RWPE2 (cell line): ENCODE results near the gene SELPLG.

Experiments
- ATAC-seq: fragments of 200-7000 bp; cut with Tn5 transposase; 3 replicates; pipeline ENCODE4 v1.9.1; 2021; ENCODE audit warnings: low read depth
- DNase-seq: peaks from one replicate; pipeline ENCODE4 v3.0.0-alpha.2; 2020; ENCODE audit warnings: low spot score
- H3K27ac ChIP-seq: fragments of 450-650 bp; 2 replicates; pipeline ENCODE4 v1.5.1; 2017; ENCODE audit warnings: mild to moderate bottlenecking; ENCODE audit not compliant: poor library complexity, severe bottlenecking
- H3K27me3 ChIP-seq: fragments of 250-450 bp; sonication (Bioruptor Pico); 2 replicates; pipeline ENCODE4 v1.5.1; 2021; ENCODE audit warnings: mild to moderate bottlenecking, moderate library complexity; ENCODE audit not compliant: insufficient read depth, poor library complexity, severe bottlenecking
- H3K36me3 ChIP-seq: fragments of 250-450 bp; sonication (Bioruptor Pico); 2 replicates; pipeline ENCODE4 v1.5.1; 2020; ENCODE audit warnings: low read depth, mild to moderate bottlenecking, moderate library complexity
- H3K4me1 ChIP-seq: fragments of 250-450 bp; sonication (Bioruptor Pico); 2 replicates; pipeline ENCODE4 v1.5.1; 2021; ENCODE audit warnings: mild to moderate bottlenecking, moderate library complexity; ENCODE audit not compliant: insufficient read depth, poor library complexity, severe bottlenecking
- H3K4me3 ChIP-seq: fragments of 250-450 bp; sonication (Bioruptor Pico); 2 replicates; pipeline ENCODE4 v1.5.1; 2021; ENCODE audit warnings: mild to moderate bottlenecking, moderate library complexity; ENCODE audit not compliant: severe bottlenecking
- H3K9me3 ChIP-seq: fragments of 250-450 bp; sonication (Bioruptor Pico); 2 replicates; pipeline ENCODE4 v1.5.1; 2021; ENCODE audit warnings: mild to moderate bottlenecking, moderate library complexity; ENCODE audit not compliant: severe bottlenecking
- CTCF ChIP-seq: fragments of 450-650 bp; IDR thresholded peaks from one replicate; pipeline ENCODE4 v1.5.1; 2017; ENCODE audit warnings: mild to moderate bottlenecking, moderate library complexity; ENCODE audit not compliant: poor library complexity, severe bottlenecking

Gene SELPLG

GRCh38 chr12:108582978-108583770 lies 50.5 kb downstream of the SELPLG start:
- H3K27ac ChIP-seq = no peak overlapping the region

GRCh38 chr12:108582509-108582908 lies 51.2 kb downstream of the SELPLG start:
- no peaks in the 10 kb centered on the region for H3K27me3 ChIP-seq
- H3K27ac ChIP-seq = no peak overlapping the region
- DNase-seq (no peak), ATAC-seq (no peak)
- no peak for TF ChIP-seq CTCF
- no peak overlapping the region for H3K4me3 ChIP-seq
- H3K9me3 ChIP-seq = no peaks in the 10 kb centered on the region
- no peaks in the 10 kb centered on the region for H3K36me3 ChIP-seq
- no peaks in the 10 kb centered on the region for H3K4me1 ChIP-seq

More at GRCh38 chr12:108582978-108583770, 50.5 kb downstream of the SELPLG start:
- Histone ChIP-seq H3K36me3 (no peaks in the 10 kb centered on the region), H3K4me3 (no peak overlapping the region), H3K27me3 (no peaks in the 10 kb centered on the region), H3K9me3 (no peaks in the 10 kb centered on the region), H3K4me1 (no peaks in the 10 kb centered on the region)
- ATAC-seq (no peak), DNase-seq (no peak)
- no peak for TF ChIP-seq CTCF

- Histone ChIP-seq H3K27ac (no peak overlapping the region), H3K27me3 (no peaks in the 10 kb centered on the region), H3K4me1 (no peaks in the 10 kb centered on the region), H3K4me3 (no peak overlapping the region), H3K36me3 (no peaks in the 10 kb centered on the region), H3K9me3 (no peaks in the 10 kb centered on the region)
- no peak for ATAC-seq
- DNase-seq = no peak
- no peak for TF ChIP-seq CTCF
Measured at GRCh38 chr12:108581311-108582227, 52.1 kb downstream of the SELPLG start.

- no peak for ATAC-seq
- no peaks in the 10 kb centered on the region for H3K9me3 ChIP-seq
- DNase-seq = no peak
- H3K27me3 ChIP-seq = no peaks in the 10 kb centered on the region
- no peaks in the 10 kb centered on the region for H3K4me1 ChIP-seq
- no peak overlapping the region for H3K27ac ChIP-seq
- no peak for TF ChIP-seq CTCF
- H3K4me3 ChIP-seq = no peak overlapping the region
- no peaks in the 10 kb centered on the region for H3K36me3 ChIP-seq
Measured at GRCh38 chr12:108580531-108580930, 53.2 kb downstream of the SELPLG start.
